Measurements from ENCODE around the gene CTDSPL.

The CTDSPL gene

DNA sequence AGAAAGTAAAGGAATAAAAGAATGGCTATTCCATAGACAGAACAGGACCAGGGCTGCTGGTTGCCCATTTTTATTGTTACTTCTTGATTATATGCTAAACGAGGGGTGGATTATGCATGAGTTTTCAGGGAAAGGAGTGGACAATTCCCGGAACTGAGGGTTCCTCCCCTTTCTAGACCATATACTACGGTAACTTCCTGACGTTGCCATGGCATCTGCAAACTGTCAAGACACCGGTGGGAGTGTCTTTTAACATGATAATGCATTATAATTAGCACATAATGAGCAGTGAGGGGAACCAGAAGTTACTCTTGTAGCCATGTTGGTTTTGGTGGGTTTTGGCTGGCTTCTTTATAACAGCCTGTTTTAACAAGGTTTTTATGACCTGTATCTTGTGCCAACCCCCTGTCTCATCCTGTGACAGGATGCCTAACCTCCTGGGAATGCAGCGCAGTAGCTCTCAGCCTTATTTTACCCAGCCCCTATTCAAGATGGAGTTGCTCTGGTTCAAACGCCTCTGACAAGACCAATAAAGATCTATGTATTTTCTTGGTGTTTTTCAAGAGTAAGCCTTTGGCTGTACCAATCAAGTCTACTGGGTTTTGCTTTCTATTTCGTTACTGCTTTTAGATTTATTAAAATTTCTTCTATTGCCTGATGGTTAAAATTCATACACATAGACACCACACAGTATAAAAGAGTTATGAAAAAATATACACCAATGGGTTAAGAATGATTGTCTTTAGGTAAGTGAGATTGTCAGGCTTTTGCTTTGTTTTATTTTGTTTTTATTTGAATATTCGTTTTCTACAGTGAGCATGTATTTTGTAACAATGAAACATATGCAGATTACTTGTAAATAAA lies 37.4 kb upstream of the CTDSPL start:
- Histone ChIP-seq H3K27me3 (ENCODE audit: insufficient read depth, poor library complexity, severe bottlenecking) (peaks cover 17% of the 10 kb centered on the region), H3K4me3 (replicated peaks; ENCODE audit: insufficient read depth, low read length) (no peak overlapping the region), H3K27ac (replicated peaks) (no peak overlapping the region)
- no peak for DNase-seq (ENCODE audit: low read depth in 1 of 2, low spot score in 1 of 2)
- TF ChIP-seq SPI1 (IDR thresholded peaks at IDR 0.05; ENCODE audit: borderline replicate concordance, low read depth) (no peak), GABPA (IDR thresholded peaks at IDR 0.05; ENCODE audit: low read depth) (no peak), POLR2AphosphoS5 (IDR thresholded peaks at IDR 0.05; ENCODE audit: low read depth) (no peak)
- TF ChIP-seq, protein P1, sequence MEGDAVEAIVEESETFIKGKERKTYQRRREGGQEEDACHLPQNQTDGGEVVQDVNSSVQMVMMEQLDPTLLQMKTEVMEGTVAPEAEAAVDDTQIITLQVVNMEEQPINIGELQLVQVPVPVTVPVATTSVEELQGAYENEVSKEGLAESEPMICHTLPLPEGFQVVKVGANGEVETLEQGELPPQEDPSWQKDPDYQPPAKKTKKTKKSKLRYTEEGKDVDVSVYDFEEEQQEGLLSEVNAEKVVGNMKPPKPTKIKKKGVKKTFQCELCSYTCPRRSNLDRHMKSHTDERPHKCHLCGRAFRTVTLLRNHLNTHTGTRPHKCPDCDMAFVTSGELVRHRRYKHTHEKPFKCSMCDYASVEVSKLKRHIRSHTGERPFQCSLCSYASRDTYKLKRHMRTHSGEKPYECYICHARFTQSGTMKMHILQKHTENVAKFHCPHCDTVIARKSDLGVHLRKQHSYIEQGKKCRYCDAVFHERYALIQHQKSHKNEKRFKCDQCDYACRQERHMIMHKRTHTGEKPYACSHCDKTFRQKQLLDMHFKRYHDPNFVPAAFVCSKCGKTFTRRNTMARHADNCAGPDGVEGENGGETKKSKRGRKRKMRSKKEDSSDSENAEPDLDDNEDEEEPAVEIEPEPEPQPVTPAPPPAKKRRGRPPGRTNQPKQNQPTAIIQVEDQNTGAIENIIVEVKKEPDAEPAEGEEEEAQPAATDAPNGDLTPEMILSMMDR (IDR thresholded peaks at IDR 0.05; ENCODE audit: insufficient read depth, low read length) = no peak
- TF ChIP-seq, protein P2, sequence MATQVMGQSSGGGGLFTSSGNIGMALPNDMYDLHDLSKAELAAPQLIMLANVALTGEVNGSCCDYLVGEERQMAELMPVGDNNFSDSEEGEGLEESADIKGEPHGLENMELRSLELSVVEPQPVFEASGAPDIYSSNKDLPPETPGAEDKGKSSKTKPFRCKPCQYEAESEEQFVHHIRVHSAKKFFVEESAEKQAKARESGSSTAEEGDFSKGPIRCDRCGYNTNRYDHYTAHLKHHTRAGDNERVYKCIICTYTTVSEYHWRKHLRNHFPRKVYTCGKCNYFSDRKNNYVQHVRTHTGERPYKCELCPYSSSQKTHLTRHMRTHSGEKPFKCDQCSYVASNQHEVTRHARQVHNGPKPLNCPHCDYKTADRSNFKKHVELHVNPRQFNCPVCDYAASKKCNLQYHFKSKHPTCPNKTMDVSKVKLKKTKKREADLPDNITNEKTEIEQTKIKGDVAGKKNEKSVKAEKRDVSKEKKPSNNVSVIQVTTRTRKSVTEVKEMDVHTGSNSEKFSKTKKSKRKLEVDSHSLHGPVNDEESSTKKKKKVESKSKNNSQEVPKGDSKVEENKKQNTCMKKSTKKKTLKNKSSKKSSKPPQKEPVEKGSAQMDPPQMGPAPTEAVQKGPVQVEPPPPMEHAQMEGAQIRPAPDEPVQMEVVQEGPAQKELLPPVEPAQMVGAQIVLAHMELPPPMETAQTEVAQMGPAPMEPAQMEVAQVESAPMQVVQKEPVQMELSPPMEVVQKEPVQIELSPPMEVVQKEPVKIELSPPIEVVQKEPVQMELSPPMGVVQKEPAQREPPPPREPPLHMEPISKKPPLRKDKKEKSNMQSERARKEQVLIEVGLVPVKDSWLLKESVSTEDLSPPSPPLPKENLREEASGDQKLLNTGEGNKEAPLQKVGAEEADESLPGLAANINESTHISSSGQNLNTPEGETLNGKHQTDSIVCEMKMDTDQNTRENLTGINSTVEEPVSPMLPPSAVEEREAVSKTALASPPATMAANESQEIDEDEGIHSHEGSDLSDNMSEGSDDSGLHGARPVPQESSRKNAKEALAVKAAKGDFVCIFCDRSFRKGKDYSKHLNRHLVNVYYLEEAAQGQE (IDR thresholded peaks at IDR 0.05; ENCODE audit: insufficient replicate concordance, low read depth) = no peak

DNA sequence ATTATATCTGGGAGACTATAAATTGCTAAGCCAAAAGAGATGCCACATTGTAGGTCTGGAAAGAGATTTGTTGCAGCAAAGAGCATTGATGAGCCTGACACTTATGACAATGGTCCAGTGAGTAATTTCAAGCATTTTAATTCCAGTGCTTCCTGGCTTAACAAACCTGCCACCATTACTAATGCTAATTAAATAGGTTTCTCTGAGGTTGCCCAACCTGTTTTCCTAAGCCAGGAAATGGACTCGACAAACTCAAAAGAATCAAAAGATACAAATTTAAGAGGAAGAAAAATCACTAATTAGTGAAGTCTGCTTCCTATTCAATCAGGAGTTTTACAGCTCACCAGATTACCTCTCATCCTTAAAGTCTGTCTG lies 36.7 kb upstream of the CTDSPL start:
- H3K4me3 ChIP-seq (replicated peaks; ENCODE audit: insufficient read depth, low read length) = no peak overlapping the region
- H3K27me3 ChIP-seq (ENCODE audit: insufficient read depth, poor library complexity, severe bottlenecking) = peaks cover 17% of the 10 kb centered on the region
- H3K27ac ChIP-seq (replicated peaks) = no peak overlapping the region
- DNase-seq (ENCODE audit: low read depth in 1 of 2, low spot score in 1 of 2) = no peak
- TF ChIP-seq POLR2AphosphoS5 (IDR thresholded peaks at IDR 0.05; ENCODE audit: low read depth) (no peak), SPI1 (IDR thresholded peaks at IDR 0.05; ENCODE audit: borderline replicate concordance, low read depth) (no peak), GABPA (IDR thresholded peaks at IDR 0.05; ENCODE audit: low read depth) (no peak)
- TF ChIP-seq, protein P2 (IDR thresholded peaks at IDR 0.05; ENCODE audit: insufficient replicate concordance, low read depth) = no peak
- TF ChIP-seq, protein P1 (IDR thresholded peaks at IDR 0.05; ENCODE audit: insufficient read depth, low read length) = no peak

DNA sequence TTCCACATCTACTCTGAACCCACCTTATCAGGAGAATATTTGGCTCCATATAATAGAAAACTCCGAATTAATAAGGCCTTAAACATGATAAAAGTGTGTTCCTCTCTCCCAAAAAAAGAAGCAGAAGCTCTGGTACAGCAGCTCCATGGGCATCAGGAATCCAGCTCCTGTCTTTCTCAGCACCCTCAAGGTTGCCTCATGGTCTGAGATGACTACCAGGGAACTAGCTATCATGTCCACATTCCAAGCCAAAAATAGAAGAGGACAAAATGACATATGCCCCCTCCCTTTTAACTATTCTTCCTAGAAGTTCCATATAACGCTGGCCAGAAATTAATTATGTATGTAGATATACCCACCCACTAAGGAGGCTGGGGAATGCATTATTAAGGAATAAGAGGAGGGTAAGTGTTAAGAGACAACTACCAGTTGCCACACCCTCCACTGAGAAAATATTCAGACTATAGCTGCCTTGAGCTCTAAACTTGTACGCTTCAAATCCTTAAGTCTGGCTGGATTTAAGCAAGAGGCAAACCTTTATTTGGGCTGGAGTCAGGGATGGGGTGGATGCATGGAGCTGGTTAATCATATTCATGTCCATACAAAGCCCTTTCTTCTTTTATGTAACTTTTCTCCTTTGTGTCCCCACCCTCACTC lies 35.8 kb upstream of the CTDSPL start:
- Histone ChIP-seq H3K27me3 (ENCODE audit: insufficient read depth, poor library complexity, severe bottlenecking) (peaks cover 17% of the 10 kb centered on the region), H3K4me3 (replicated peaks; ENCODE audit: insufficient read depth, low read length) (no peak overlapping the region), H3K27ac (replicated peaks) (no peak overlapping the region)
- no peak for DNase-seq (ENCODE audit: low read depth in 1 of 2, low spot score in 1 of 2)
- no peak for TF ChIP-seq GABPA (IDR thresholded peaks at IDR 0.05; ENCODE audit: low read depth)
- TF ChIP-seq, protein P2 (IDR thresholded peaks at IDR 0.05; ENCODE audit: insufficient replicate concordance, low read depth) = no peak
- no peak for TF ChIP-seq SPI1 (IDR thresholded peaks at IDR 0.05; ENCODE audit: borderline replicate concordance, low read depth)
- TF ChIP-seq POLR2AphosphoS5 (IDR thresholded peaks at IDR 0.05; ENCODE audit: low read depth) = no peak
- TF ChIP-seq, protein P1 (IDR thresholded peaks at IDR 0.05; ENCODE audit: insufficient read depth, low read length) = no peak

Measured in HL-60 (cell line).